Keratinocyte (primary cell): Measurements from ENCODE around the gene CILP. TPM values are rescaled to one million over a fixed set of nuclear protein-coding genes. Genes with fewer than 3 reads are reported as not detected.

Experiments
- DNase-seq: peaks from one replicate; pipeline ENCODE4 v3.0.0-alpha.2; 2011; ENCODE audit warnings: low read depth, missing footprints, low spot score
- FAIRE-seq: peaks from 2 replicates; lab custom pipeline; 2011; peaks lifted over from hg19 to GRCh38; lab: Jason Lieb, UNC
- H2AFZ ChIP-seq: 2 replicates; pipeline ENCODE4 v1.6.0; 2012; ENCODE audit warnings: low read length, control low read depth, inconsistent platforms; ENCODE audit not compliant: control insufficient read depth
- H3K27ac ChIP-seq: 2 replicates; pipeline ENCODE4 v1.5.1; 2011; ENCODE audit warnings: low read length; ENCODE audit not compliant: control insufficient read depth, insufficient read depth
- H3K27me3 ChIP-seq: 3 replicates; pipeline ENCODE4 v1.6.0; 2011; ENCODE audit warnings: low read length; ENCODE audit not compliant: control insufficient read depth, insufficient read depth; ENCODE audit errors: extremely low read depth
- H3K36me3 ChIP-seq, 2 experiments: 2 replicates in 1 of 2; 3 replicates in 1 of 2; pipeline ENCODE4 v1.5.1; 2011; ENCODE audit warnings: low read length in 2 of 2, mild to moderate bottlenecking in 1 of 2; ENCODE audit not compliant: control insufficient read depth in 2 of 2, insufficient read depth in 2 of 2; ENCODE audit errors: extremely low read depth in 1 of 2
- H3K4me1 ChIP-seq: 3 replicates; pipeline ENCODE4 v1.5.1; 2011; ENCODE audit warnings: low read length; ENCODE audit not compliant: control insufficient read depth, insufficient read depth; ENCODE audit errors: extremely low read depth
- H3K4me2 ChIP-seq: 3 replicates; pipeline ENCODE4 v1.6.0; 2011; ENCODE audit warnings: low read depth, low read length; ENCODE audit not compliant: control insufficient read depth, insufficient read depth; ENCODE audit errors: extremely low read depth
- H3K4me3 ChIP-seq, 3 experiments: fragments of 200-600 bp in 1 of 3; sonication (generic) in 1 of 3; 2 replicates in 2 of 3; 3 replicates in 1 of 3; pipeline ENCODE4 v1.5.1; 2011 to 2016; ENCODE audit warnings: low read length in 3 of 3, mild to moderate bottlenecking in 3 of 3, control low read depth in 2 of 3, inconsistent platforms in 1 of 3, low read depth in 1 of 3, mixed read lengths in 1 of 3, mixed run types in 1 of 3, moderate library complexity in 1 of 3; ENCODE audit not compliant: control insufficient read depth in 2 of 3, insufficient read depth in 2 of 3; ENCODE audit errors: extremely low read depth in 1 of 3
- H3K79me2 ChIP-seq: 2 replicates; pipeline ENCODE4 v1.6.0; 2012; ENCODE audit warnings: low read length; ENCODE audit not compliant: control insufficient read depth, insufficient read depth
- H3K9ac ChIP-seq: 3 replicates; pipeline ENCODE4 v1.6.0; 2011; ENCODE audit warnings: low read length; ENCODE audit not compliant: control insufficient read depth, insufficient read depth; ENCODE audit errors: extremely low read depth
- H3K9me1 ChIP-seq: 3 replicates; pipeline ENCODE4 v1.6.0; 2011; ENCODE audit warnings: low read length; ENCODE audit not compliant: control insufficient read depth, insufficient read depth; ENCODE audit errors: extremely low read depth
- H3K9me3 ChIP-seq: 2 replicates; pipeline ENCODE4 v1.5.1; 2012; ENCODE audit warnings: low read depth, low read length; ENCODE audit not compliant: control insufficient read depth
- H4K20me1 ChIP-seq: 3 replicates; pipeline ENCODE4 v1.6.0; 2011; ENCODE audit warnings: low read length; ENCODE audit not compliant: control insufficient read depth, insufficient read depth; ENCODE audit errors: extremely low read depth
- EZH2 ChIP-seq: IDR thresholded peaks from one replicate; pipeline ENCODE4 v1.6.1; 2012; ENCODE audit warnings: inconsistent platforms, mild to moderate bottlenecking, low read length, moderate library complexity
- dilution Hi-C: fragments of 300-500 bp; cut with MboI; formaldehyde crosslinking; loops from one replicate; pipeline ENCODE4 v1.7.0; 2020; ENCODE audit warnings: low sequenced_read_pairs; ENCODE audit not compliant: extremely low pct_ligation_motif_present
- polyA plus RNA-seq, 5 experiments: library from polyadenylated mRNA; depleted of rRNA in 3 of 5; stranded (reverse) in 3 of 5; stranded (forward) in 1 of 5; unstranded in 1 of 5; fragments of >200 nt; gene quantifications; 1 replicate in 1 of 5; 2 replicates in 3 of 5; 3 replicates in 1 of 5; pipeline versions ENCODE4 v1.2.1 to v1.2.3, GENCODE V29; 2011 to 2012; ENCODE audit warnings: missing spikeins in 2 of 5, low read depth in 1 of 5, low replicate concordance in 1 of 5
- TF ChIP-seq, protein P1 (sequence below), 3 experiments: IDR thresholded peaks in 1 of 3; conservative IDR thresholded peaks in 1 of 3; optimal IDR thresholded peaks in 1 of 3; 2 replicates in 2 of 3; 3 replicates in 1 of 3; pipeline versions ENCODE3 to v1.5.1; 2011; ENCODE audit warnings: low read length in 3 of 3, mild to moderate bottlenecking in 3 of 3, moderate library complexity in 2 of 3, control low read depth in 1 of 3, inconsistent platforms in 1 of 3; ENCODE audit not compliant: insufficient read depth in 2 of 3; ENCODE audit errors: extremely low read depth in 1 of 3

Gene CILP
- polyA plus RNA-seq, 1 donor (not counting 4 experiments of a cell fraction or from before 2014, with no cell fraction given) = not detected

DNA sequence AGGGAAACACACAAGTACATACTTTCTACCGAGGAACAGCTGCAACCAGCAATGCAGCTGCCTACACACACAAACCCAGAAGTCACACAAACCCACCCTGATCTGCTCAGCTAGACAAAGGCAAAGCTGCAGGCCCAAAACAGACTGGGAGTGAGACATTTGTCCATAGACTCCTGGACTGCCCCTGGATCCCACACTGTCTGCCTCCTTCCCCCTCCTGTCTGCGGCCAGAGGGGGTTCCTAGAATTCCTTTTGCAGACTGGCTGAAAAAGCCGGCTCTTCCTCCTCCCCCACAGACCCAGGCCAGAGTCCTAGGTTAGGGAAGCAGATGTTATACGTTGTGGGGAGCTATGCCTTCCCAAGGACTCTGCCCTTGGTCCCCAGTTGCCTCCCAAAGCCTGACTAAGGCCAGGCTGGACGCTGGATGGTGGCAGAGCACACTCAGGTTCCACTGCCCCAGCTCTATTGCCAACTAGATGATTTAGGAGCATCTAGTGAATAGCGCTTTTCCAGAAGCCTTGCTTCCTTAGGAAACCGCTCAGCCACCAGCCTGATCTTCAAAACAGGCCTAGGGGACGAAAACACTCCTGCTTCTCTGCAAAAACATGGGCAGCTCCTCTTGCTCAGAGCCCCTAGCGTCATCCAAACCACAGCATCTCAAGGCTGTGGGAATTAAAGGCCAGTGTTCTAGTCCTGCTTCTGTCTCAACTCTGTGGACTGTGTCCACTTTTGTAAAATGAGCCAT, 37.4 kb upstream of the CILP start:
- Histone ChIP-seq H3K36me3 (no peaks in the 10 kb centered on the region), H3K4me1 (peaks cover 17% of the 10 kb centered on the region), H3K4me3 (no peak overlapping the region), H4K20me1 (no peaks in the 10 kb centered on the region), H2AFZ (no peak overlapping the region), H3K27me3 (no peaks in the 10 kb centered on the region), H3K4me2 (no peak overlapping the region), H3K79me2 (no peaks in the 10 kb centered on the region), H3K9me3 (no peaks in the 10 kb centered on the region), H3K9me1 (peaks cover 3% of the 10 kb centered on the region), H3K27ac (no peak overlapping the region), H3K9ac (no peak overlapping the region)
- dilution Hi-C loops = no loop called here
- FAIRE-seq = no peak
- no peak for TF ChIP-seq EZH2
- no peak for DNase-seq

DNA sequence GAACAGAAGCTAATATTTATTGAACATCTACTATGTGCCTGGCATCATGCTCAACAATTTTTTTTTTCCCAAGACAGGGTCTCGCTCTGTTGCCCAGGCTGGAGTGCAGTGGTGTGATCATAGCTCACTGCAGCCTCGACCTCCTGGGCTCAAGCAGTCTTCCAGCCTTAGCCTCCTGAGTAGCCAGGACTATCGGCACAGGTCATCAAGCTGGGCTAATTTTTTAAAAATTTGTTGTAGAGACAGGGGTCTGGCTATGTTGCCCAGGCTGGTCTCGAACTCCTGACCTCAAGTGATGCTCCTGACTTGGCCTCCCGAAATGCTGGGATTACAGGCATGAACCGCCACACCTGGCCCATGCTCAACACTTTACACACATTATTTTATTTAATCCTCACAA, 35.7 kb upstream of the CILP start:
- Histone ChIP-seq H3K36me3 (no peaks in the 10 kb centered on the region), H3K9me3 (no peaks in the 10 kb centered on the region), H3K27me3 (no peaks in the 10 kb centered on the region), H3K9ac (no peak overlapping the region), H2AFZ (no peak overlapping the region), H3K9me1 (peaks cover 3% of the 10 kb centered on the region), H3K4me1 (peaks cover 17% of the 10 kb centered on the region), H3K27ac (peak overlapping the region; percentile 57), H3K4me3 (no peak overlapping the region), H3K4me2 (no peak overlapping the region), H4K20me1 (no peaks in the 10 kb centered on the region), H3K79me2 (no peaks in the 10 kb centered on the region)
- FAIRE-seq (no peak), DNase-seq (no peak)
- TF ChIP-seq, protein P1, sequence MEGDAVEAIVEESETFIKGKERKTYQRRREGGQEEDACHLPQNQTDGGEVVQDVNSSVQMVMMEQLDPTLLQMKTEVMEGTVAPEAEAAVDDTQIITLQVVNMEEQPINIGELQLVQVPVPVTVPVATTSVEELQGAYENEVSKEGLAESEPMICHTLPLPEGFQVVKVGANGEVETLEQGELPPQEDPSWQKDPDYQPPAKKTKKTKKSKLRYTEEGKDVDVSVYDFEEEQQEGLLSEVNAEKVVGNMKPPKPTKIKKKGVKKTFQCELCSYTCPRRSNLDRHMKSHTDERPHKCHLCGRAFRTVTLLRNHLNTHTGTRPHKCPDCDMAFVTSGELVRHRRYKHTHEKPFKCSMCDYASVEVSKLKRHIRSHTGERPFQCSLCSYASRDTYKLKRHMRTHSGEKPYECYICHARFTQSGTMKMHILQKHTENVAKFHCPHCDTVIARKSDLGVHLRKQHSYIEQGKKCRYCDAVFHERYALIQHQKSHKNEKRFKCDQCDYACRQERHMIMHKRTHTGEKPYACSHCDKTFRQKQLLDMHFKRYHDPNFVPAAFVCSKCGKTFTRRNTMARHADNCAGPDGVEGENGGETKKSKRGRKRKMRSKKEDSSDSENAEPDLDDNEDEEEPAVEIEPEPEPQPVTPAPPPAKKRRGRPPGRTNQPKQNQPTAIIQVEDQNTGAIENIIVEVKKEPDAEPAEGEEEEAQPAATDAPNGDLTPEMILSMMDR (optimal IDR thresholded peaks at IDR 0.05 in 1 of 3, IDR thresholded peaks at IDR 0.05 in 1 of 3, conservative IDR thresholded peaks at IDR 0.05 in 1 of 3; ENCODE audit: extremely low read depth in 1 of 3, insufficient read depth in 2 of 3, low read length in 3 of 3) = no peak
- no peak for TF ChIP-seq EZH2
- dilution Hi-C loops = no loop called here
